HEK293 (cell line): Measurements from ENCODE around the gene KIRREL3.

ENCODE experiments used
- CTCF ChIA-PET: fragments of 350-600 bp; formaldehyde crosslinking; extraction: SDS; loops from one replicate; lab custom pipeline; 2021; ENCODE audit warnings: antibody characterized with exemption; lab: Yijun Ruan, JAX
- POLR2A ChIA-PET: fragments of 300-600 bp; formaldehyde crosslinking; extraction: SDS; loops from one replicate; lab custom pipeline; 2020; ENCODE audit warnings: antibody characterized with exemption, inconsistent platforms; lab: Yijun Ruan, JAX
- H3K27ac ChIP-seq: fragments of 200-500 bp; sonication (Bioruptor generic); 2 replicates; pipeline ENCODE4 v1.5.1; 2014; ENCODE audit warnings: low read depth, low read length, control low read depth, inconsistent platforms; ENCODE audit errors: extremely low read depth
- H3K36me3 ChIP-seq, 2 experiments: fragments of 200-500 bp in 1 of 2; sonication (Bioruptor generic) in 1 of 2; 1 replicate in 1 of 2; 2 replicates in 1 of 2; pipeline ENCODE4 v1.5.1; 2014 to 2017; ENCODE audit warnings: inconsistent platforms in 2 of 2, low read length in 2 of 2; ENCODE audit not compliant: control insufficient read depth in 2 of 2, insufficient read depth in 1 of 2
- H3K4me1 ChIP-seq: fragments of 200-500 bp; sonication (Bioruptor generic); 2 replicates; pipeline ENCODE4 v1.5.1; 2014; ENCODE audit warnings: mild to moderate bottlenecking, low read length, inconsistent platforms; ENCODE audit not compliant: control insufficient read depth, insufficient read depth
- H3K4me3 ChIP-seq: 2 replicates; pipeline ENCODE4 v1.5.1; 2011; ENCODE audit warnings: low read depth, mild to moderate bottlenecking, control low read depth, low read length, moderate library complexity
- H3K9me3 ChIP-seq: fragments of 200-500 bp; sonication (Bioruptor generic); 2 replicates; pipeline ENCODE4 v1.5.1; 2014; ENCODE audit warnings: low read depth, low read length, inconsistent platforms; ENCODE audit not compliant: control insufficient read depth, insufficient read depth
- GLIS1 ChIP-seq: fragments of 450-650 bp; formaldehyde crosslinking; IDR thresholded peaks from 2 replicates; pipeline ENCODE4 v1.5.1; 2016; ENCODE audit warnings: missing biosample characterization, missing genetic modification characterization
- HIC1 ChIP-seq: fragments of 450-650 bp; formaldehyde crosslinking; IDR thresholded peaks from 2 replicates; pipeline ENCODE4 v1.5.1; 2016; ENCODE audit warnings: missing biosample characterization, missing genetic modification characterization
- IKZF3 ChIP-seq: fragments of 450-650 bp; IDR thresholded peaks from 2 replicates; pipeline ENCODE4 v1.5.0; 2018; ENCODE audit warnings: missing biosample characterization, mild to moderate bottlenecking, missing genetic modification characterization, moderate library complexity
- KLF16 ChIP-seq: fragments of 450-650 bp; formaldehyde crosslinking; IDR thresholded peaks from 2 replicates; pipeline ENCODE4 v1.5.1; 2017; ENCODE audit warnings: missing biosample characterization, missing genetic modification characterization
- PRDM1 ChIP-seq: fragments of 450-650 bp; formaldehyde crosslinking; IDR thresholded peaks from 2 replicates; pipeline ENCODE4; 2016; ENCODE audit warnings: missing biosample characterization, missing genetic modification characterization
- REPIN1 ChIP-seq: fragments of 450-650 bp; formaldehyde crosslinking; IDR thresholded peaks from 2 replicates; pipeline ENCODE4 v1.5.1; 2017; ENCODE audit warnings: missing biosample characterization, missing genetic modification characterization, low read depth
- REST ChIP-seq: fragments of 450-650 bp; formaldehyde crosslinking; IDR thresholded peaks from 2 replicates; pipeline ENCODE4 v1.5.1; 2016; ENCODE audit warnings: missing biosample characterization, missing genetic modification characterization
- ZFHX2 ChIP-seq: fragments of 450-650 bp; formaldehyde crosslinking; conservative IDR thresholded peaks from 2 replicates; pipeline ENCODE4 v1.5.1; 2016; ENCODE audit warnings: missing biosample characterization, missing genetic modification characterization
- ZNF112 ChIP-seq: fragments of 450-650 bp; formaldehyde crosslinking; IDR thresholded peaks from 2 replicates; pipeline ENCODE4 v1.5.0; 2017; ENCODE audit warnings: missing biosample characterization, missing genetic modification characterization
- ZNF24 ChIP-seq: fragments of 450-650 bp; formaldehyde crosslinking; IDR thresholded peaks from 2 replicates; pipeline ENCODE4 v1.5.1; 2016; ENCODE audit warnings: missing biosample characterization, missing genetic modification characterization
- ZNF335 ChIP-seq: fragments of 450-650 bp; formaldehyde crosslinking; conservative IDR thresholded peaks from 2 replicates; pipeline ENCODE4 v1.5.1; 2016; ENCODE audit warnings: missing biosample characterization, missing genetic modification characterization
- ZNF449 ChIP-seq: fragments of 450-650 bp; formaldehyde crosslinking; IDR thresholded peaks from 2 replicates; pipeline ENCODE4 v1.5.1; 2017; ENCODE audit warnings: missing biosample characterization, mild to moderate bottlenecking, missing genetic modification characterization, moderate library complexity
- ZNF510 ChIP-seq: fragments of 450-650 bp; formaldehyde crosslinking; IDR thresholded peaks from 2 replicates; pipeline ENCODE4 v1.5.1; 2018; ENCODE audit warnings: mild to moderate bottlenecking, missing genetic modification characterization, missing biosample characterization; ENCODE audit not compliant: insufficient replicate concordance
- ZNF521 ChIP-seq: fragments of 450-650 bp; formaldehyde crosslinking; IDR thresholded peaks from 2 replicates; pipeline ENCODE4 v1.5.1; 2017; ENCODE audit warnings: missing biosample characterization, mild to moderate bottlenecking, missing genetic modification characterization
- ZNF585B ChIP-seq: fragments of 450-650 bp; formaldehyde crosslinking; IDR thresholded peaks from 2 replicates; pipeline ENCODE4 v1.5.1; 2016; ENCODE audit warnings: missing biosample characterization, missing genetic modification characterization
- ZNF654 ChIP-seq: fragments of 450-650 bp; formaldehyde crosslinking; IDR thresholded peaks from 2 replicates; pipeline ENCODE4 v1.5.1; 2016; ENCODE audit warnings: low read depth, missing biosample characterization, missing genetic modification characterization
- ZNF792 ChIP-seq: fragments of 450-650 bp; formaldehyde crosslinking; IDR thresholded peaks from 2 replicates; pipeline ENCODE4 v1.5.1; 2016; ENCODE audit warnings: missing biosample characterization, missing genetic modification characterization
- ZNF830 ChIP-seq: fragments of 450-650 bp; IDR thresholded peaks from 2 replicates; pipeline ENCODE4 v1.5.0; 2018; ENCODE audit warnings: missing biosample characterization, missing genetic modification characterization, low read depth, mild to moderate bottlenecking, moderate library complexity

KIRREL3 gene

GRCh38 chr11:126624506-126624905 is 376.1 kb downstream of the KIRREL3 start:
- H3K36me3 ChIP-seq: no peaks in the 10 kb centered on the region
- ChIA-PET CTCF (interaction anchor here (1.4 kb wide), 1 partner anchor 17 kb away, joined by 4 read pairs; no protein-coding TSS in a partner anchor), POLR2A (no interaction called here)
- H3K9me3 ChIP-seq: no peaks in the 10 kb centered on the region
- H3K27ac ChIP-seq: no peak overlapping the region
- no peaks in the 10 kb centered on the region for H3K4me1 ChIP-seq
- H3K4me3 ChIP-seq: no peak overlapping the region
- TF ChIP-seq KLF16 (tag by site-specific recombination) (no peak), GLIS1 (no peak), ZNF521 (no peak), ZNF654 (tag by site-specific recombination) (no peak)

GRCh38 chr11:126619516-126619915 is 381.1 kb downstream of the KIRREL3 start:
- Histone ChIP-seq H3K36me3 (no peaks in the 10 kb centered on the region), H3K27ac (no peak overlapping the region), H3K4me3 (no peak overlapping the region), H3K4me1 (no peaks in the 10 kb centered on the region), H3K9me3 (no peaks in the 10 kb centered on the region)
- TF ChIP-seq PRDM1 (no peak), ZNF792 (no peak), HIC1 (tag by site-specific recombination) (no peak), ZNF24 (tag by site-specific recombination) (no peak), ZNF449 (tag by site-specific recombination) (no peak), ZFHX2 (no peak), ZNF510 (no peak), ZNF830 (no peak), ZNF585B (tag by site-specific recombination) (no peak), KLF16 (tag by site-specific recombination) (no peak), REPIN1 (tag by site-specific recombination) (no peak), ZNF335 (no peak), REST (tag by site-specific recombination) (no peak), ZNF521 (no peak), ZNF112 (tag by site-specific recombination) (no peak), IKZF3 (no peak)
- ChIA-PET POLR2A (no interaction called here), CTCF (interaction anchor here (1.8 kb wide), 1 partner anchor 139 kb away, joined by 5 read pairs; no protein-coding TSS in a partner anchor)
